Suprapubic skin (tissue), 4 donors: ENCODE data around the gene FCAMR. TPM values are rescaled to one million over a fixed set of nuclear protein-coding genes. Genes with fewer than 3 reads are reported as not detected.

ENCODE experiments used
- DNase-seq, 2 donors: peaks; one replicate each; pipeline ENCODE4 v3.0.0-alpha.2; 2019; ENCODE audit warnings: low spot score in 2 of 2
- H3K27ac ChIP-seq: fragments of 200-600 bp; sonication (generic); one replicate; pipeline ENCODE4 v1.5.1; 2019
- H3K27me3 ChIP-seq: fragments of 200-600 bp; sonication (generic); one replicate; pipeline ENCODE4 v1.5.1; 2019
- H3K36me3 ChIP-seq: fragments of 200-600 bp; sonication (generic); one replicate; pipeline ENCODE4 v1.5.1; 2019
- H3K4me1 ChIP-seq: fragments of 200-600 bp; sonication (generic); one replicate; pipeline ENCODE4 v1.5.1; 2019
- H3K4me3 ChIP-seq: fragments of 200-600 bp; sonication (generic); one replicate; pipeline ENCODE4 v1.5.1; 2019; ENCODE audit warnings: mild to moderate bottlenecking
- H3K9me3 ChIP-seq: fragments of 200-600 bp; sonication (generic); one replicate; pipeline ENCODE4 v1.5.1; 2019
- EP300 ChIP-seq: sonication (generic); formaldehyde crosslinking; IDR thresholded peaks from one replicate; pipeline ENCODE4 v1.6.1; 2017; ENCODE audit warnings: antibody characterized with exemption
- POLR2A ChIP-seq, 2 donors: fragments of 450-650 bp; IDR thresholded peaks; one replicate each; pipeline ENCODE4 v1.6.1; 2017; ENCODE audit warnings: antibody characterized with exemption in 2 of 2, mild to moderate bottlenecking in 2 of 2, moderate library complexity in 2 of 2
- POLR2AphosphoS5 ChIP-seq, 3 donors: sonication (generic); formaldehyde crosslinking; IDR thresholded peaks; one replicate each; pipeline ENCODE4 v1.6.1; 2017; ENCODE audit warnings: antibody characterized with exemption in 3 of 3
- WGBS: methylation state at CpG from one replicate; pipeline ENCODE4 v1.1.5; 2018; 5-methylcytosine and 5-hydroxymethylcytosine counted together
- total RNA-seq, 4 donors: library from RNA; depleted of rRNA; stranded (reverse); fragments of >200 nt; gene quantifications; one replicate each; pipeline ENCODE4 v1.1.0, GENCODE V29; 2016
- TF ChIP-seq, protein P1 (sequence below), 2 donors: fragments of 200-600 bp in 1 of 2; fragments of 450-650 bp in 1 of 2; sonication (generic) in 1 of 2; IDR thresholded peaks; one replicate each; pipeline ENCODE4 v1.5.1; 2016 to 2019; ENCODE audit warnings: antibody characterized with exemption in 2 of 2, mild to moderate bottlenecking in 1 of 2, moderate library complexity in 1 of 2

FCAMR gene
- total RNA-seq, 4 donors from 2014 or later = not detected

GRCh38 chr1:206909883-206910318, 60.4 kb downstream of the FCAMR start:
- H3K27me3 ChIP-seq = peaks cover 20% of the 10 kb centered on the region
- 18% methylated on average over 14 of the region's 14 CpGs for WGBS
- no peaks in the 10 kb centered on the region for H3K9me3 ChIP-seq
- H3K4me3 ChIP-seq = peak overlapping the region; percentile 50
- TF ChIP-seq POLR2AphosphoS5 (IDR thresholded peaks at IDR 0.05) (no peak), EP300 (no peak), POLR2A (IDR thresholded peaks at IDR 0.05) (no peak)
- TF ChIP-seq, protein P1, sequence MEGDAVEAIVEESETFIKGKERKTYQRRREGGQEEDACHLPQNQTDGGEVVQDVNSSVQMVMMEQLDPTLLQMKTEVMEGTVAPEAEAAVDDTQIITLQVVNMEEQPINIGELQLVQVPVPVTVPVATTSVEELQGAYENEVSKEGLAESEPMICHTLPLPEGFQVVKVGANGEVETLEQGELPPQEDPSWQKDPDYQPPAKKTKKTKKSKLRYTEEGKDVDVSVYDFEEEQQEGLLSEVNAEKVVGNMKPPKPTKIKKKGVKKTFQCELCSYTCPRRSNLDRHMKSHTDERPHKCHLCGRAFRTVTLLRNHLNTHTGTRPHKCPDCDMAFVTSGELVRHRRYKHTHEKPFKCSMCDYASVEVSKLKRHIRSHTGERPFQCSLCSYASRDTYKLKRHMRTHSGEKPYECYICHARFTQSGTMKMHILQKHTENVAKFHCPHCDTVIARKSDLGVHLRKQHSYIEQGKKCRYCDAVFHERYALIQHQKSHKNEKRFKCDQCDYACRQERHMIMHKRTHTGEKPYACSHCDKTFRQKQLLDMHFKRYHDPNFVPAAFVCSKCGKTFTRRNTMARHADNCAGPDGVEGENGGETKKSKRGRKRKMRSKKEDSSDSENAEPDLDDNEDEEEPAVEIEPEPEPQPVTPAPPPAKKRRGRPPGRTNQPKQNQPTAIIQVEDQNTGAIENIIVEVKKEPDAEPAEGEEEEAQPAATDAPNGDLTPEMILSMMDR (IDR thresholded peaks at IDR 0.05) = no peak
- H3K36me3 ChIP-seq = no peaks in the 10 kb centered on the region
- DNase-seq = no peak
- peaks cover 24% of the 10 kb centered on the region for H3K4me1 ChIP-seq
- peak overlapping the region; percentile 68 for H3K27ac ChIP-seq

GRCh38 chr1:206909161-206909882, 60.9 kb downstream of the FCAMR start:
- TF ChIP-seq, protein P1 (IDR thresholded peaks at IDR 0.05) = no peak
- TF ChIP-seq EP300 (peak; percentile 19), POLR2AphosphoS5 (IDR thresholded peaks at IDR 0.05) (peak in 1 of 3 donors; percentile 48)
- peak; percentile 80 for DNase-seq
- Histone ChIP-seq H3K4me3 (peak overlapping the region; percentile 50), H3K36me3 (no peaks in the 10 kb centered on the region), H3K9me3 (no peaks in the 10 kb centered on the region), H3K27ac (peak overlapping the region; percentile 68), H3K27me3 (peaks cover 23% of the 10 kb centered on the region), H3K4me1 (peaks cover 24% of the 10 kb centered on the region)
- 2% methylated on average over 16 of the region's 69 CpGs for WGBS

DNA sequence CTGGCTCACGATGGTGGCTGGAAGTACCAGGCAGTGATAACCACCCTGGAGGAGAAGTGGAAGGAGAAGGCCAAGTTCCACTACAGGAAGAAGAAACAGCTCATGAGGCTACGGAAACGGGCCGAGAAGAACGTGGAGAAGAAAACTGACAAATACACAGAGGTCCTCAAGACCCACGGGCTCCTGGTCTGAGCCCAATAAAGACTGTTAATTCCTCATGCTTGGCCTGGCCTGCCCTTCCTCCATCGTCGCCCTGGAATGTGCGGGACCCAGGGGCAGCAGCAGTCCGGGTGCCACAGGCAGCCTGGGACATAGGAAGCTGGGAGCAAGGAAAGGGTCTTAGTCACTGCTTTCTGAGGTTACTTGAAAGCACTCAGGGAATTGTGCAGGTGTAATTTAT, 62.2 kb downstream of the FCAMR start:
- 84% methylated on average over 10 of the region's 10 CpGs for WGBS
- Histone ChIP-seq H3K9me3 (no peaks in the 10 kb centered on the region), H3K27me3 (peaks cover 23% of the 10 kb centered on the region), H3K4me3 (no peak overlapping the region), H3K36me3 (no peaks in the 10 kb centered on the region), H3K4me1 (peaks cover 24% of the 10 kb centered on the region), H3K27ac (no peak overlapping the region)
- peak in 1 of 2 donors; percentile 69 for DNase-seq
- TF ChIP-seq, protein P1 (IDR thresholded peaks at IDR 0.05) = no peak
- TF ChIP-seq POLR2A (IDR thresholded peaks at IDR 0.05) (no peak), POLR2AphosphoS5 (IDR thresholded peaks at IDR 0.05) (no peak), EP300 (no peak)

Other genes starting within 250 kb of the FCAMR start
- gene IL19, start 199.7 kb downstream of the FCAMR start, total RNA-seq = not detected
- 1 to 10 TPM in 2 of 4 donors, under 1 TPM in 1, not detected in 1; 0.49 to 1.6 (median 1.0) TPM for gene IL10, start 198.0 kb downstream of the FCAMR start, total RNA-seq
- 1 to 10 TPM in 2 of 4 donors, under 1 TPM in 1, not detected in 1; 0.76 to 1.4 (median 1.0) TPM for gene IL20, start 104.8 kb downstream of the FCAMR start, total RNA-seq
- gene IL24, start 73.0 kb downstream of the FCAMR start, total RNA-seq = not detected
- gene FCMR, start 48.5 kb downstream of the FCAMR start, total RNA-seq = 1 to 10 TPM in 3 of 4 donors, under 1 TPM in 1; 0.39 to 2.9 (median 2.2) TPM
- 1 to 10 TPM in 3 of 4 donors, under 1 TPM in 1; 0.49 to 6.4 (median 2.3) TPM for gene PIGR, start 24.0 kb downstream of the FCAMR start, total RNA-seq
- gene C1orf116, start 62.3 kb upstream of the FCAMR start, total RNA-seq = 10 to 100 TPM; 40.6 to 95.8 (median 77.6) TPM
- 10 to 100 TPM; 20.4 to 63.6 (median 42.8) TPM for gene YOD1, start 80.7 kb upstream of the FCAMR start, total RNA-seq
- gene PFKFB2, start 82.8 kb upstream of the FCAMR start, total RNA-seq = 10 to 100 TPM; 11.8 to 33.1 (median 17.1) TPM
- gene C4BPB, start 118.4 kb upstream of the FCAMR start, total RNA-seq = 1 to 10 TPM in 1 of 4 donors, not detected in 3; 1.5 TPM
- gene C4BPA, start 133.8 kb upstream of the FCAMR start, total RNA-seq = 1 to 10 TPM in 1 of 4 donors, not detected in 3; 3.1 TPM